AG04450 (cell line): ENCODE results near the gene RASAL3. TPM values are rescaled to one million over a fixed set of nuclear protein-coding genes. Genes with fewer than 3 reads are reported as not detected.

ENCODE experiments used
- CTCF ChIA-PET: fragments of 300-600, 350-600 bp; formaldehyde crosslinking; extraction: SDS; loops from one replicate; lab custom pipeline; 2022; ENCODE audit warnings: antibody characterized with exemption, inconsistent platforms; lab: Charles Lee
- POLR2A ChIA-PET: fragments of 350-600 bp; formaldehyde crosslinking; extraction: SDS; loops from one replicate; lab custom pipeline; 2021; ENCODE audit warnings: antibody characterized with exemption, inconsistent platforms; lab: Yijun Ruan, JAX
- DNase-seq: peaks from one replicate; pipeline ENCODE4 v3.0.0-alpha.2; 2011; ENCODE audit warnings: low read depth, low spot score
- H3K27ac ChIP-seq: one replicate; pipeline ENCODE4 v1.5.1; 2012; ENCODE audit warnings: low read depth, low read length, control low read depth
- H3K27me3 ChIP-seq: one replicate; pipeline ENCODE4 v1.6.0; 2012; ENCODE audit warnings: low read length; ENCODE audit not compliant: control insufficient read depth, insufficient read depth
- H3K4me3 ChIP-seq: 2 replicates; pipeline ENCODE4 v1.5.1; 2011; ENCODE audit warnings: mild to moderate bottlenecking, low read depth, low read length, control low read depth
- H3K9me3 ChIP-seq: 2 replicates; pipeline ENCODE4 v1.5.1; 2012; ENCODE audit warnings: low read length; ENCODE audit not compliant: control insufficient read depth, insufficient read depth
- polyA plus RNA-seq: library from polyadenylated mRNA; depleted of rRNA; stranded (reverse); fragments of >200 nt; gene quantifications from 2 replicates; pipeline ENCODE4 v1.2.3, GENCODE V29; 2011
- TF ChIP-seq, protein P1 (sequence below): IDR thresholded peaks from 2 replicates; pipeline ENCODE4 v1.5.1; 2011; ENCODE audit warnings: low read depth, low read length, control low read depth, inconsistent platforms

Gene RASAL3
- polyA plus RNA-seq, 1 experiment = 0.21 TPM

DNA sequence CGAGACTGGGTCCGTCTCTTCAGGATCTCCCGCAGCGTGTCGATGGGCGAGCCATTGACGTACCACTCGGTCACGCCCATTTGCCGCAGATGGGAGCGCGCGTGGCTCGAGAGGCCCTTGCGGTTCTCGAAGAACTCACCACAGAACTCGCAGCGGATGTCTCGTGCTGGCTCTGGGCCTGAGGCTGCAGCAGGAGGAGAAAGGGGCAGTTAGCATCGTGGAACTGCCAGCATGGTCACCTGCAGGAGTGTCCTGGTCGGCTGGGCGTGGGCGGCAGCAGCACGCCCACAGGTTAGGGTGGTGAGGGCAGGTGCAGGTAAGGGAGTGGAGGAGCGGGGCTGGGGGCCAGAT lies 37.0 kb downstream of the RASAL3 start:
- DNase-seq = no peak
- POLR2A ChIA-PET = no interaction called here
- no peak overlapping the region for H3K4me3 ChIP-seq
- TF ChIP-seq, protein P1, sequence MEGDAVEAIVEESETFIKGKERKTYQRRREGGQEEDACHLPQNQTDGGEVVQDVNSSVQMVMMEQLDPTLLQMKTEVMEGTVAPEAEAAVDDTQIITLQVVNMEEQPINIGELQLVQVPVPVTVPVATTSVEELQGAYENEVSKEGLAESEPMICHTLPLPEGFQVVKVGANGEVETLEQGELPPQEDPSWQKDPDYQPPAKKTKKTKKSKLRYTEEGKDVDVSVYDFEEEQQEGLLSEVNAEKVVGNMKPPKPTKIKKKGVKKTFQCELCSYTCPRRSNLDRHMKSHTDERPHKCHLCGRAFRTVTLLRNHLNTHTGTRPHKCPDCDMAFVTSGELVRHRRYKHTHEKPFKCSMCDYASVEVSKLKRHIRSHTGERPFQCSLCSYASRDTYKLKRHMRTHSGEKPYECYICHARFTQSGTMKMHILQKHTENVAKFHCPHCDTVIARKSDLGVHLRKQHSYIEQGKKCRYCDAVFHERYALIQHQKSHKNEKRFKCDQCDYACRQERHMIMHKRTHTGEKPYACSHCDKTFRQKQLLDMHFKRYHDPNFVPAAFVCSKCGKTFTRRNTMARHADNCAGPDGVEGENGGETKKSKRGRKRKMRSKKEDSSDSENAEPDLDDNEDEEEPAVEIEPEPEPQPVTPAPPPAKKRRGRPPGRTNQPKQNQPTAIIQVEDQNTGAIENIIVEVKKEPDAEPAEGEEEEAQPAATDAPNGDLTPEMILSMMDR = no peak
- H3K9me3 ChIP-seq = peaks cover 32% of the 10 kb centered on the region
- CTCF ChIA-PET = no interaction called here
- H3K27ac ChIP-seq = no peak overlapping the region
- H3K27me3 ChIP-seq = no peaks in the 10 kb centered on the region

GRCh38 chr19:15426485-15427349 lies 37.6 kb downstream of the RASAL3 start:
- CTCF ChIA-PET = no interaction called here
- TF ChIP-seq, protein P1 = no peak
- POLR2A ChIA-PET = no interaction called here
- no peak for DNase-seq
- Histone ChIP-seq H3K27me3 (no peaks in the 10 kb centered on the region), H3K27ac (no peak overlapping the region), H3K4me3 (no peak overlapping the region), H3K9me3 (peaks cover 32% of the 10 kb centered on the region)

GRCh38 chr19:15425321-15425950 lies 38.9 kb downstream of the RASAL3 start:
- H3K9me3 ChIP-seq = peaks cover 32% of the 10 kb centered on the region
- no peak overlapping the region for H3K4me3 ChIP-seq
- no peaks in the 10 kb centered on the region for H3K27me3 ChIP-seq
- POLR2A ChIA-PET = no interaction called here
- TF ChIP-seq, protein P1 = no peak
- H3K27ac ChIP-seq = no peak overlapping the region
- DNase-seq = no peak
- CTCF ChIA-PET = interaction anchor here (0.6 kb wide), 1 partner anchor 10 kb away, joined by 3 read pairs; no protein-coding TSS in a partner anchor

DNA sequence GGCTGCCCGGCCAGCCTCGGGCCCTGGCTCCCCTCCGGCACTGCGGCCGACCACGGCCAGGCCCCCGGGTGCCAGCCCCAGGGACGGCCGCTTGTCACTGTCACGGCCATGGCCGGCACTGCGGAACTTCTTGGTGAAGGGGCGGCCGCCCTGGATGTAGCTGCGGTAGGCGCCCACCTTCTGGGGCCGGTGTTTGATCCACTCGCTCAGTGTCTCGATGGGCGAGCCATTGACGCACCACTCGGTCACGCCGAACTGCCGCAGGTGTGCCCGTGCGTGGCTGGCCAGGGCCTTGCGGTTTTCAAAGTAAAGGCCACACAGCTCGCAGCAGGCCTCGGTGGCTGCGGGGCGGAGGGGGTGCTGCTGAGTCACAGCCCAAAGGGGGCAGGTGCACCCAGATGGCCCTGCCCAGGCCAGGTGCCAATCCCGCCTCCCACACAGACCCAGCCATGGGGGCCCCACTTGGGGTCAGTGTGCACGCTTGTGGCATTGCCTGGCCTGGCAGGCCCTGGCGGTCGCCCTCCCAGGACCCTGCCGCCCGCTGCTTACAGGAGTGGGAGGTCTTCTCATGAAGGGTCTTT lies 39.6 kb downstream of the RASAL3 start:
- no peak for DNase-seq
- Histone ChIP-seq H3K9me3 (peaks cover 32% of the 10 kb centered on the region), H3K27me3 (no peaks in the 10 kb centered on the region), H3K27ac (no peak overlapping the region), H3K4me3 (no peak overlapping the region)
- TF ChIP-seq, protein P1 = no peak
- POLR2A ChIA-PET = no interaction called here
- CTCF ChIA-PET = no interaction called here

- TF ChIP-seq, protein P1 = no peak
- ChIA-PET POLR2A (no interaction called here), CTCF (no interaction called here)
- Histone ChIP-seq H3K27me3 (no peaks in the 10 kb centered on the region), H3K4me3 (no peak overlapping the region), H3K9me3 (peaks cover 32% of the 10 kb centered on the region), H3K27ac (no peak overlapping the region)
- DNase-seq = no peak
Observed at GRCh38 chr19:15424121-15424520, 40.2 kb downstream of the RASAL3 start.
